Dermis blood vessel endothelial cell (primary cell): ENCODE measurements around the gene C11orf71. TPM values are rescaled to one million over a fixed set of nuclear protein-coding genes. Genes with fewer than 3 reads are reported as not detected.

ENCODE experiments used
- DNase-seq: peaks from one replicate; pipeline ENCODE4 v3.0.0; 2010
- total RNA-seq: library from RNA; depleted of rRNA; stranded (reverse); fragments of >200 nt; gene quantifications from 2 replicates; pipeline ENCODE4 v1.2.3, GENCODE V29; 2014

The C11orf71 gene
- total RNA-seq = 3.6 and 3.7 TPM in 2 replicates

DNA sequence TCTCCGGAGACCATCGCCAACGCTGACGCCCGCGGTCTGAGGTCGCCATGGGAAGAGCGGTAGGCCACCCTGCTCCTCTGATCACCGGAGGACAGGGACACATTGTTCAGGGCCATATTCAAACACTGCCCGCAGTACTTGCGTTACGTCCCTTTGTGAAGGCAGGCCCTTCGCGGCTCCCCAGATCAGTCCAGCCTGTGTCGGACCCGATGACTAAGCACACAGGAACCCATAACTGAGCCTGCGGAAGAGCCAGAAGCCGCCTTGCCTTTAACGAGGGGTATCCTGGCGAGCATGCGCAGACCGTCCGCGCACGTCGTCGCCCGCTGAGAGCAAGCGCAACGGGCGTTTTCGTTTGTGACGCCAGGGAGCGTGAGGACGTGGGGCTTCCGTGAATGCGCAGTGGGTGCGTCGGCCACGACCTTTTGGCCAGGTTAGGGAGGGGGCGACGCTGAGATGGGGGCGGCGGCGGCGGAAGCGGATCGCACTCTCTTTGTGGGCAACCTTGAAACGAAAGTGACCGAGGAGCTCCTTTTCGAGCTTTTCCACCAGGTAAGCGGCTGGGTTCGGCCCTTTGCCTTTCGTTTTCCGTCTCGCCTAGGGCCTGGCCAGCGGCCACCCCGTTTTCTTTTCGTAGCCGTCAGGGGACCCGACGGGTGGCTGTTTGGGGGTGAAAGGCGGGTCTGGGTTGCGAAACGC, at the start of gene C11orf71, which contains the start of gene RBM7:
C11orf71 (minus strand) TSS at position 296 of the 699 bp plus-strand sequence; CDS start at position 116, 180 bp downstream.
RBM7 (plus strand) TSS at position 451 of the 699 bp plus-strand sequence; CDS start at position 457, 6 bp downstream.
- peak; percentile 99 for DNase-seq

DNA sequence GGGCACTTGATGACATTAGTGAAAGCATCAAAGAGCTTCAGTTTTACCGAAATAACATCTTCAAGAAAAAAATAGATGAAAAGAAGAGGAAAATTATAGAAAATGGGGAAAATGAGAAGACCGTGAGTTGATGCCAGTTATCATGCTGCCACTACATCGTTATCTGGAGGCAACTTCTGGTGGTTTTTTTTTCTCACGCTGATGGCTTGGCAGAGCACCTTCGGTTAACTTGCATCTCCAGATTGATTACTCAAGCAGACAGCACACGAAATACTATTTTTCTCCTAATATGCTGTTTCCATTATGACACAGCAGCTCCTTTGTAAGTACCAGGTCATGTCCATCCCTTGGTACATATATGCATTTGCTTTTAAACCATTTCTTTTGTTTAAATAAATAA, 49.5 kb upstream of the C11orf71 start:
- no peak for DNase-seq

GRCh38 chr11:114448749-114449482, 48.6 kb upstream of the C11orf71 start:
- DNase-seq = no peak

- no peak for DNase-seq
Measured at GRCh38 chr11:114447892-114448291, 47.6 kb upstream of the C11orf71 start.

- DNase-seq = no peak
Measured at GRCh38 chr11:114447444-114447843, 47.1 kb upstream of the C11orf71 start.

DNA sequence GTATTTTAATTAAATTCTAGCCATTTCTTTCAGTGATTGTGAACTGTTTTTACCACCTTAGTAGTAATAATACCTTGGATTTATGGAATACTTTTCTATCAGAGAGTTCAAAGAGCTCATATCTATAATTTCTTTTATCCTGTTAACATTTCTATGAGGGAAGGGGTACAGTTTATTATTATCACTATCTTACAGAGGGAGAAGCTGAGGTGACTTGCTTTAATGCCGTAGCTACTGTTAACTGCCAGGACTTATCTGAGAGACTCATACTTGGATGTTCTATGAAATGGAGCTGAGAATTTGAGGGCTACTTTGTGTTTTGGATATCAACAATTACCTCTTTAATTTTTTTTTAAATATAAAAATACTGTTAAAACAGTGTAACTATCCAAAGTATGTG, 42.2 kb upstream of the C11orf71 start:
- no peak for DNase-seq

DNA sequence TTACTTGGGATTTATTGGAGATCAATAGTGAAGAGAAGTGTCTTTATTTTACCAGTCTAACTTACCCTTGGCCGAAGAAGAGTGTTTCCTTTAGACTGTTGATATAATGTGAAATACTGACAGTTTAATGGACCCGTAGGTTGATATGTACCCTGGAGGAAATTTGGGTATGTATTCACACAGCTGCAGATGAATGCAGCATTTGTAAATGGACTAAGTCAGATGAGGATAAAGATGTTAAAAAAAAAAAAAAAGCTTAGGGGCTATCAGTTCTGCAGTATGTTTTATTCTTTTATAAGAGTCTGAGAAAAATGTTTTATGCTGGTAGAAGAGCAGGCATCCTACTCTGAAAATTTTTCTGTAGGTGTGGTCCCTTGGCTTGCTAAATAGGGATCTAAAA, 41.6 kb upstream of the C11orf71 start:
- DNase-seq = no peak

- DNase-seq = peak; percentile 5
Measured at GRCh38 chr11:114440971-114441763, 40.9 kb upstream of the C11orf71 start.

DNA sequence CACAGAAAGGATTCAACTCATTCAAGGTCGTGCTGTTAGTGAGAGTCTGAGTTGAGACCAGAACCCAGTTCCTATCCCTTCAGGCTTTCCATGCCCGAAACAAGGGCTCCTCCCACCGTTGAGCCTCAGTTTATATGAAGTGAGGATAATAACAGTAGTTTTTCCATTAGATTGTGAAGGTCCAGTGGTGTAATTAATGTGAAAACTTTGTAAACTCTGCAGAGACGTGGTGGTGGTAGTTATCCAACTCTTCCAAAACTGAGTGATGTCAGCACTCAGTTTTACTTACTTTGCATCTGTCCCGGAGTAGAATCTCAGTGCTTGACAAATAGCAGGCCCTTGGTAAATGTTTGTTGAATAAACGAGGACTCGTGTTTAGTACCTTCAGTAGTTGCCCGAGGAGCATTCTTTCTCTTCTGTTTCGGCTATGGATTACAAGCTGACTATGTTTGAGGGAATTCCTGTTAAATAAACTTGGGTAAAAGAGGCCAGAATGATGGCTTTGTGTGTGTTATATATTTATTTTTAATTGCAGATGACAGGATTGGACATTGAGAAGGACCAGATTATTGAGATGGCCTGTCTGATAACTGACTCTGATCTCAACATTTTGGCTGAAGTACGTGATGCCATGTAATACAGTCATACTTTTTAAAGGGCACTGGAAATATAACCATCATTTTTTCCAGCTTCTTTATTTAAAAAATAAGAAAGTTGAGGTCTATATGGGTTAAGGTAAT, 40.0 kb upstream of the C11orf71 start:
- DNase-seq = no peak

GRCh38 chr11:114439229-114440120, 39.2 kb upstream of the C11orf71 start, which contains the start of gene REXO2:
Gene REXO2, plus strand, starts transcription at chr11:114439467. Its CDS starts 62 bp downstream, at chr11:114439529.
- DNase-seq = peak; percentile 97

GRCh38 chr11:114438303-114438702, 38.0 kb upstream of the C11orf71 start:
- peak; percentile 28 for DNase-seq

- DNase-seq = no peak
Measured at GRCh38 chr11:114433376-114433775, 33.1 kb upstream of the C11orf71 start.

DNA sequence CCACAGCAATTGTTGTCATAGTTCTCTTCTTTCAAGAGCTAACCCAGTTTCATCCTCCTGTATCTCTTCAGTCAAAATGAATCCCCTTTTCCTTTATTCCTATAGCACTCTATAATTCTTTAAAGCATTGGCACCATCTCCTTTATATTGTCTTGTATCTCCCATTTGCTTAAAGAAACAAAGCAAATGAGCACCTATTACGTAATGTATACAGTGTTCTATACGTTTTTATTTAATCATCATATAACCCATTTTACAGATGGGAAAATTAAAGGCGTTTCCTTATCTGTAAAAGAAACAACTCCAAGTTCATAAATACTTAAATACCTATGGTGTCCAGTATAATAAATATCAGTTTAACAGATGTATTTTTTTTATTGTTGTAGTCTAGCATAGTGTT, 32.6 kb upstream of the C11orf71 start:
- no peak for DNase-seq

DNA sequence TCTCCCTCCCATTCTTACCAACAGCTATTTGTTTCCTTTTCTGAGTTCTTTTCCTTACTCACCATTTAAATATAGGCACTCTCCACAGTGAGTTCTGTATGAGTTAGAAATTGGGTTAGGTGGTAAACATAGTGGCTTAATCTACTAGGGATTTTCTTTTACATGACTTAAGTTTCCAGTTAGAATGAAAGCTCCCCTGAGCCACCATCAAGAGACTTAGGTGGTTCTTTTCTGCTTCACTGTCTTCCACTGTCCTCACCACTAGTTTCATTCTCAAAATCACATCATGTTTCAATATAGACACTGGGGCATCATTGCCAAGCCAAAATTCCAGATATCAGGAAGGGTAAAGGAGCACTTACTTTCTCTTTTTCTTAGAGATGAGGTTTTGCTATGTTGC, 30.0 kb upstream of the C11orf71 start:
- no peak for DNase-seq

DNA sequence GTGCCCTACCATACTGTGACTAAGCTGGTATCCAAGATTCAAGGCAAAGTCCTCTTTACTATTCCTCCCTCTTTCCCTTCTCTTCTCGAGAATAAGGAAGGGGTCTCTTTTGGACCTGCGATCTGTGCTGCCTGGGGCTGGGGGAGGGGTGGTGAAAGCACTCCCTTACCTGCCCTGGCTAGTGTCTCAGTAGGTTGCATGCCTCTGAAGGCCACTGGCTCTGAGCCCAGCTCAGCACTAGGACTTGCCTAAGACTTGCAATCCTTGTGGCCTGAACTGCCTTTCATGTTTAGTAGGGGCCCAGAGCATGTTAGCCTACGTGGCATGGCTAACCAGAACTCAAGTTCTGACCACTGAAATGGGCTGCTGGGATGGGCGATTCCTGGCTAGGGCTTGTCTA, 26.0 kb upstream of the C11orf71 start:
- no peak for DNase-seq

DNA sequence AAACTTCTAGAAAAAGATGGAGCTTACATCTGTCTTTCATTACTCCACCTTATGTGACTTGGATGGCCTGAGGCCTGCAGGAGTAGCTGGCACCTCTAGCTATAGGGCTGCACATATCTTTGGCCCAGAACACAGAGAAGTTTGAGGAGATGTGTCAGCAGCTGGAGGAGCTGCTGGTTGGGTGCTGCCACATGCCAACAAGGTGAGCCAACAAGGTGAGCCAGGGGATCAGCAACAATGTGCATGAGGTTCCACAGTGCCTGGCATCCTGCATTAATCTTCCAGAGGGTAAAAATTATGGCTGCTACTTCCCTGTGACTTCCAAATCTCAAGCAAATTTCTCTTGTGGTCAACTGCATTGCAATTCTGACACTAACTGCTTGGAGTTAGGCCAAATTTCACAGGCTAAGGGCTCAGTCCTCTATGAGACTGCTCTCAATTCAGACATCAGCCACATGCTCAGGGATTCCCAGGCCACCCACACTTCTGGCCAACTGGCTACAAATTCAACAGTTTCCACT, 16.2 kb upstream of the C11orf71 start:
- DNase-seq = no peak

DNA sequence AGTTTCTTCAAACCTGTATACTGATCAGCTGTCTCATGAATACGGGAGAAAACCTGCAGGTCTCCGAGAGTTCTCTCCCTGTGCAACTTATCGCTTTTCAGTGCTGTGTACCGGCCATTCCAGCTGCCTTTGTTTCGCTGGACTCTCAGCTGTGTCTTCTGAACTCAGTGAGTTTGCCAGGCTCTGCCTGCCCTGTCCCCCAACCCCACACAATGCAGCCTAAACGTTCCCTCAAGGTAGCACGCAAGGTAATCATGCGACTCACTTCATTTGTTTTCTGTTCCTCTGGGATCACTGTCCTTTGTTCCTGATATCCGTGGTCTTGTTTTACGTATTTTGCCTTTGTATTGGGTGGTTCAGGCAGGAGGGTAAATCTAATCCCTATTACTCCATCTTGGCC, 13.6 kb upstream of the C11orf71 start:
- DNase-seq = no peak

- DNase-seq = no peak
Measured at GRCh38 chr11:114412946-114413345, 12.6 kb upstream of the C11orf71 start.

DNA sequence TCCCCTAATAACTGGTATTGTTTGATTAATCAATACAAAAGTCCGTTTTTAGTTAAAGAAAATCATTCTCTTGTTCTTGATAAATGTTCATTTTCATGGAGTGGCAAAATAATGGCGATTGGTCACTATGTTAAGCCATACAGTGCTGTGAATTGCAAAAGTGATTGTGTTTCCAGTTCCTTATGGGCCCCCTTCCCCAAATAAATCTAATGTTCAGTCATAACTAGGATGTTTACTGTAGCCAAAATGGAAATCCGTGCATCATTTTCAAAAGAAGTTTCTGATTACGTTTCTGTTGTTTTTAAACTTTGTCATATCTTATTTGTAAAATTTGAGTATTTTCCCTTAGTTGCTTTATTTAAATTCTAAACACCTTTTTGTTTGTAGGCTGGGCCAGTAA, 1.0 kb upstream of the C11orf71 start:
- peak; percentile 27 for DNase-seq

GRCh38 chr11:114400915-114401223, 558 bp upstream of the C11orf71 start:
- DNase-seq = no peak
